ENCODE data around the gene NCOR2.
"Not testable (repeated sequence)": the region's sequence is repeated elsewhere in the genome, so short reads cannot be mapped to it uniquely, and the experiment has no call there.

DNA sequence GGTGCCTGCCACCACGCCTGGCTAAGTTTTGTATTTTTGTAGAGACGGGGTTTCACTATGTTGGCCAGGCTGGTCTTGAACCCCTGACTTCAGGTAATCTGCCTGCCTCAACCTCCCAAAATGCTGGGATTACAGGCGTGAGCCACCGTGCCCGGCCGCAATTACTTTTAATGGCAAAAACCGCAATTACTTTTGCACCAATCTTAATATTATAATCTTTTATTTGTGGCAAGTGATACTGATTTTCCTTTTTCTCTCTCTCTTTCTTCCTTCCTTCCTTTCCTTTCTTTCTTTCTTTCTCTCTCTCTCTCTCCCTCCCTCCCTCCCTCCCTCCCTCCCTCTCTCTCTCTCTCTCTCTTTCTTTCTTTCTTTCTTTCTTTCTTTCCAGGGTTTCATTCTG, 17.1 kb upstream of the NCOR2 start:
- TF ChIP-seq POLR2A (IDR thresholded peaks at IDR 0.05); CTCF (IDR thresholded peaks at IDR 0.05); EP300 (IDR thresholded peaks at IDR 0.05; ENCODE audit: low read depth): not testable (repeated sequence)

Measured in transverse colon (tissue), 3 donors.